CD8-positive, alpha-beta memory T cell (primary cell): ENCODE measurements around the gene BRIP1. TPM values are rescaled to one million over a fixed set of nuclear protein-coding genes. Genes with fewer than 3 reads are reported as not detected.

Experiments
- CTCF ChIA-PET: fragments of 350-600 bp; sonication (Branson Sonifier 250); formaldehyde crosslinking; loops from one replicate; lab custom pipeline; 2021; ENCODE audit warnings: antibody characterized with exemption; lab: Charles Lee
- POLR2A ChIA-PET: fragments of 350-600 bp; sonication (Branson Sonifier 250); formaldehyde crosslinking; loops from one replicate; lab custom pipeline; 2021; ENCODE audit warnings: antibody characterized with exemption; lab: Charles Lee
- DNase-seq, 5 donors: peaks; one replicate each; pipeline versions ENCODE4 v3.0.0 to v3.0.0-alpha.2; 2020 to 2022; ENCODE audit warnings: mixed read lengths in 1 of 5
- H3K27ac ChIP-seq: one replicate; pipeline ENCODE4 v1.7.0; 2013; ENCODE audit warnings: low read depth, mild to moderate bottlenecking, low read length, moderate library complexity
- H3K27me3 ChIP-seq: 2 replicates; pipeline ENCODE4 v1.7.0; 2013; ENCODE audit warnings: low read length, mild to moderate bottlenecking; ENCODE audit not compliant: insufficient read depth, poor library complexity, severe bottlenecking
- H3K36me3 ChIP-seq: 2 replicates; pipeline ENCODE4 v1.7.0; 2013; ENCODE audit warnings: mild to moderate bottlenecking, low read length, moderate library complexity; ENCODE audit not compliant: insufficient read depth
- H3K4me1 ChIP-seq: 2 replicates; pipeline ENCODE4 v1.7.0; 2013; ENCODE audit warnings: mild to moderate bottlenecking, low read length, moderate library complexity; ENCODE audit not compliant: insufficient read depth
- H3K4me3 ChIP-seq: 2 replicates; pipeline ENCODE4 v1.7.0; 2013; ENCODE audit warnings: mild to moderate bottlenecking, low read length
- H3K9me3 ChIP-seq: 2 replicates; pipeline ENCODE4 v1.7.0; 2013; ENCODE audit warnings: mild to moderate bottlenecking, low read length
- H3K27ac Mint-ChIP-seq, 8 donors: one replicate each; pipeline ENCODE4 v1.8.0; 2020 to 2021; ENCODE audit warnings: mixed read lengths in 8 of 8, mild to moderate bottlenecking in 6 of 8, inconsistent platforms in 3 of 8, moderate library complexity in 3 of 8
- H3K27me3 Mint-ChIP-seq, 2 donors: one replicate each; pipeline ENCODE4 v1.8.0; 2020 to 2021; ENCODE audit warnings: mixed read lengths in 2 of 2, mild to moderate bottlenecking in 1 of 2, moderate library complexity in 1 of 2
- H3K36me3 Mint-ChIP-seq, 3 donors: one replicate each; pipeline ENCODE4 v1.8.0; 2020 to 2021; ENCODE audit warnings: mixed read lengths in 3 of 3, inconsistent platforms in 1 of 3, mild to moderate bottlenecking in 1 of 3
- H3K4me1 Mint-ChIP-seq, 3 donors: one replicate each; pipeline ENCODE4 v1.8.0; 2020 to 2021; ENCODE audit warnings: mixed read lengths in 3 of 3, inconsistent platforms in 1 of 3, mild to moderate bottlenecking in 1 of 3
- H3K4me3 Mint-ChIP-seq, 7 donors: one replicate each; pipeline ENCODE4 v1.8.0; 2020 to 2021; ENCODE audit warnings: mixed read lengths in 7 of 7, mild to moderate bottlenecking in 6 of 7, moderate library complexity in 4 of 7, inconsistent platforms in 2 of 7
- H3K9me3 Mint-ChIP-seq, 5 donors: one replicate each; pipeline ENCODE4 v1.8.0; 2020 to 2022; ENCODE audit warnings: mixed read lengths in 5 of 5, mild to moderate bottlenecking in 3 of 5, moderate library complexity in 2 of 5, inconsistent platforms in 1 of 5
- polyA plus RNA-seq: library from polyadenylated mRNA; unstranded; fragments of 300-500 nt; fragmentation: Illumina TruSeq; gene quantifications from one replicate; pipeline ENCODE4 v1.2.3, GENCODE V29; 2021
- total RNA-seq, 2 experiments: library from RNA; stranded (reverse); gene quantifications; one replicate each; pipeline ENCODE4 v1.2.3, GENCODE V29; 2021

Gene BRIP1
- total and polyA plus RNA-seq, 3 experiments from 2014 or later: 0.86 to 11.7 (median 11.3) TPM

DNA sequence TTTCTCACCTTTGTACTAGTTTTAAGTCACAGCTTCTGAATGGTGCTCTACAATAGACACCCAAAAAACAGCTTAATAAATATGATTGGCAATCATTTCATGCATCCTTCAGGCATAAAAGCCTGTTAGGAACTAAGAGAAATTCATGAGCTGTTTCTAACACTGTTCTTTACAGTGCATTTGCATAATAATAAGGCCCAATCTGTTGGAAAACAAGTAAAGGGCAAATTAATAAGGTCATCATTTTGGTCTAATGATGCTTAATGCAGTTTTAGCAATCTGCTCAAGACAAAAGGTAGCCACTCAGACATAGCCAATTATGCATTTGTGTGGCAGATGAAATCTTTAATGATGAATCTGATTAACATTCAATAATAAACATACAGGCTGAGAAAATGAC is 216.8 kb downstream of the BRIP1 start:
- H3K27me3 Mint-ChIP-seq: peaks cover 7 to 39% of the 10 kb centered on the region in 2 donors
- CTCF ChIA-PET: interaction anchor here (1.2 kb wide), 1 partner anchor 13 kb away, joined by 3 read pairs; no protein-coding TSS in a partner anchor
- H3K4me3 Mint-ChIP-seq: no peak overlapping the region
- H3K36me3 Mint-ChIP-seq: no peaks in the 10 kb centered on the region
- H3K9me3 Mint-ChIP-seq: peaks cover 6 to 15% (median 12%) of the 10 kb centered on the region in 5 donors
- no peaks in the 10 kb centered on the region for H3K4me1 ChIP-seq
- H3K9me3 ChIP-seq: no peaks in the 10 kb centered on the region
- no peaks in the 10 kb centered on the region for H3K27me3 ChIP-seq
- H3K27ac ChIP-seq: no peak overlapping the region
- no peaks in the 10 kb centered on the region for H3K4me1 Mint-ChIP-seq
- no peak overlapping the region for H3K27ac Mint-ChIP-seq
- no peak overlapping the region for H3K4me3 ChIP-seq
- POLR2A ChIA-PET: no interaction called here
- H3K36me3 ChIP-seq: no peaks in the 10 kb centered on the region
- DNase-seq: no peak

DNA sequence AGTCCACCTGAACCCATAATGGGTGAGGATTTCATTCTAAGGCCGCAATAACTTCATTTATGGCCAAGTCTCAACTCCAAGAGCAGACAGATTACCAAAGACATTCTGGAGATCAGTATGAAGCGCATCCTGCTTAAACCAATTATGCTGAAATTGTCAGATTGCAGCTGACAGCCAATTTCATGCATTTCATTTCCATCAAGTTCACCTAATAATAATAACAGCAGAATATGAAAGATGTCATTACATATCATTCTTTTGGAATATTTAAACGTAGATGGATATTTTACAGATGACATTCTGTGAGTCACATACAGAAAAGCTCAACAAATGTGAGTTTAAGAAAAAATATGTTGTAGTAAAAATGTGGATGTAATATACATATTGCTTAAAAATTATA is 217.4 kb downstream of the BRIP1 start:
- H3K27me3 Mint-ChIP-seq: peaks cover 7 to 40% of the 10 kb centered on the region in 2 donors
- peaks cover 4 to 9% (median 9%) of the 10 kb centered on the region in 5 donors for H3K9me3 Mint-ChIP-seq
- no peaks in the 10 kb centered on the region for H3K4me1 Mint-ChIP-seq

DNA sequence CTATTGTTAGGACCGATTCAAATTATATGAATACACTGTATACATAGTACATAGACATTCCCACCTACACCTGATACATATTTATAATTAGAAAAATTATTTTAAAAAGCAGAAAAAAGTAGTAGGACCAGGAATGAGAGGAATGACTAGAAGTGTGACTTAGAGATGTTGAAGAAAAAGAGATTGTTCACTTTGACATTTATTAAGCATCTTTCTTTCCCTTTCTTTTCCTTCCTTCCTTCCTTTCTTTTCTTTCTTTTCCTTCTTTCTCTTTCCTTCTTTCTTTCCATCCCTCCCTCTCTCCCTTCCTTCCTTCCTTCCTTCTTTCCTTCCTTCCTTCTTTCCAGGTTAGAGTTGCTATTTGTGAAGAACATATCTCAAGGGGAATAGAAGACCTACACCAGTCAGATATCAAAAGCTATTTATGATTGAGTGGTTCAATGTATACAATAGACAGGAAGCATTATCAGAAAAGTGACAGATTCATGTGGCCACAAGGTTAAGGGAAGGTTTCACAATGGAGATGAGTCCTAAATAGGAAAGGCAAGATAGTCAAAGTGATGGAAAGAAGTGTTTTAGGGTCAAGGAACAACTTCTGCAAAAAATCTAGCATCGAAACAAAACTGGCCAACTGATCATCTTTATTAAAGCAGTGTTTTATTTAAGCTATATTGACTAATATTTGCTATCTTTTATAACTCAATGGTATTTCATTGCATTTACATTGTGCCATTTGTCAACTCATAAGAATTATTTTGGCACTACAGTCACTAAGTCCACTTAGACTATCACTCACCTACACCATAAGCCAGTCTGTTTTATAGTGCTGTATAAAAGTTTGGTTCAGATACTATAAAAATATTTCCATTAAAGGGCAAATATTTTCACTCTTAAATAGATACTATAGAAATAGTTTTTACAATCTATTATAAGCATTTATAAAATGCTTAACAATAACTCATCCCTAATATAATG is 218.2 kb downstream of the BRIP1 start:
- CTCF ChIA-PET: interaction anchor here (1.8 kb wide), 1 partner anchor 10 kb away, joined by 4 read pairs; no protein-coding TSS in a partner anchor
- POLR2A ChIA-PET: no interaction called here

More for the DNA sequence above, 217.4 kb downstream of the BRIP1 start:
- no peak overlapping the region for H3K4me3 Mint-ChIP-seq
- no peak for DNase-seq
- Histone ChIP-seq H3K36me3 (no peaks in the 10 kb centered on the region), H3K4me3 (no peak overlapping the region), H3K27ac (no peak overlapping the region), H3K9me3 (no peaks in the 10 kb centered on the region), H3K27me3 (no peaks in the 10 kb centered on the region), H3K4me1 (no peaks in the 10 kb centered on the region)
- ChIA-PET POLR2A (no interaction called here), CTCF (interaction anchor here (1.2 to 1.8 kb wide), 2 partner anchors 11 to 13 kb away, joined by 3 to 4 read pairs; no protein-coding TSS in a partner anchor)
- H3K27ac Mint-ChIP-seq: no peak overlapping the region
- no peaks in the 10 kb centered on the region for H3K36me3 Mint-ChIP-seq

DNA sequence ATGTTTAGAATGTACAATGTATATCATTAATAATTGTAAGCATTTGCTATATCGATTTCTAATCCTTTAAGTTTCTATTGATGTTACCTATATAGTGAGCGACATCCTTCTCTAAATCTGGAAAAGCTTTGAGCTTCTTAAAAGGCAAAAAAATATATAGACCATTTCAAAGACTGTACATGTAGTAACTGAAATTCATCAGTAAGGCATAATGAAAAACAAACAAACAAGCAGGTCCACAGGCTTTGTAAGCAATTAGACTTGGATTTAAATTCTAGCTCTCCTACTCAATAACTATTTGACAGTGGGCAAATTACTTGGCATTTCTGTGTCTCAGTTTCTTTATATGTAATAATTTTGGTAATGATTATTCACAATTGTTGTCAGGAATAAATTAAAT is 220.6 kb downstream of the BRIP1 start:
- CTCF ChIA-PET: no interaction called here
- no peaks in the 10 kb centered on the region for H3K9me3 ChIP-seq
- no peaks in the 10 kb centered on the region for H3K27me3 ChIP-seq
- Mint-ChIP-seq H3K27ac (no peak overlapping the region), H3K9me3 (no peaks in the 10 kb centered on the region), H3K4me3 (no peak overlapping the region), H3K4me1 (no peaks in the 10 kb centered on the region), H3K36me3 (no peaks in the 10 kb centered on the region), H3K27me3 (peaks cover 4 to 42% of the 10 kb centered on the region in 2 donors)
- DNase-seq: no peak
- no peak overlapping the region for H3K4me3 ChIP-seq
- POLR2A ChIA-PET: no interaction called here
- H3K36me3 ChIP-seq: no peaks in the 10 kb centered on the region
- no peaks in the 10 kb centered on the region for H3K4me1 ChIP-seq
- H3K27ac ChIP-seq: no peak overlapping the region

More for the DNA sequence above, 218.2 kb downstream of the BRIP1 start:
- Histone ChIP-seq H3K36me3 (no peaks in the 10 kb centered on the region), H3K4me3 (no peak overlapping the region), H3K4me1 (no peaks in the 10 kb centered on the region), H3K27me3 (no peaks in the 10 kb centered on the region), H3K27ac (no peak overlapping the region), H3K9me3 (no peaks in the 10 kb centered on the region)
- no peak for DNase-seq
- Mint-ChIP-seq H3K27me3 (peaks cover 6 to 38% of the 10 kb centered on the region in 2 donors), H3K27ac (no peak overlapping the region), H3K4me3 (no peak overlapping the region), H3K4me1 (no peaks in the 10 kb centered on the region), H3K9me3 (peaks cover 0 to 4% (median 4%) of the 10 kb centered on the region in 5 donors), H3K36me3 (no peaks in the 10 kb centered on the region)

DNA sequence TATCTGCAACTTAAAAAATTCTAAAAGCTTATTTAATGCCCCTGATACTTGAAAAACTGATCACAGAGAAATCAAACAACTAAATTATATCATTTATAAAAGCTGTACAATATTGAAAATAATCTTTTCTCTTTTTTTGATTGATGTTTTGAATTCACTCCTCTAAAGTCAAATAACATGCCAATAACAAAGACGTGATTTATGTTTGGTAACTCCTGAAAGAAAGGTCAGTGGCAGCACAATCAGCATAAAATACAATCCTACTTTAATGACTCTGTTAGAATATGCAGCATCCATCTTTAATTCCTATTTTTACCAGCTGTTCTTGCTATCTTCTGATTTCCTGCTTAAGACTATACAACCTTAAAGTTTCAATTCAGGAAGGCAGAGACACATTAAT is 221.6 kb downstream of the BRIP1 start:
- no peak overlapping the region for H3K4me3 ChIP-seq
- Mint-ChIP-seq H3K36me3 (no peaks in the 10 kb centered on the region), H3K4me3 (no peak overlapping the region), H3K9me3 (no peaks in the 10 kb centered on the region), H3K27me3 (peaks cover 5 to 43% of the 10 kb centered on the region in 2 donors), H3K27ac (no peak overlapping the region), H3K4me1 (no peaks in the 10 kb centered on the region)
- no peak for DNase-seq
- no peaks in the 10 kb centered on the region for H3K4me1 ChIP-seq
- no peaks in the 10 kb centered on the region for H3K9me3 ChIP-seq
- POLR2A ChIA-PET: no interaction called here
- H3K36me3 ChIP-seq: no peaks in the 10 kb centered on the region
- CTCF ChIA-PET: no interaction called here
- H3K27ac ChIP-seq: no peak overlapping the region
- H3K27me3 ChIP-seq: no peaks in the 10 kb centered on the region

DNA sequence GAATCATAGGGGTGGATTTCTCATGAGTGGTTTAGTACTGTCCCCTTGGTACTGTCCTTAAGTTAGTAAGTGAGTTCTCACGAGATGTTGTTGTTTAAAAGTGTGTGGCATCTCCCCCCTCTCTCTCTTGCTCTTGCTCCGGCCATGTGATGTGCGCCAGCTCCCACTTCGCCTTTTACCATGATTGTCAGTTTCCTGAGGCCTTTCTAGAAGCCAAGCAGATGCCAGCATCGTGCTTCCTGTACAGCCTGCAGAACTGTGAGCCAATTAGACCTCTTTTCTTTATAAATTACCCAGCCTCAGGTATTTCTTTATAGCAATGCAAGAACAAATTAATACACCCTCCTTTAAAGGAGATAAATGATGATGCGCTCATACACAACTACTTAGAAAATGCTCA is 222.2 kb downstream of the BRIP1 start:
- Mint-ChIP-seq H3K27ac (no peak overlapping the region), H3K4me3 (no peak overlapping the region), H3K9me3 (no peaks in the 10 kb centered on the region), H3K36me3 (no peaks in the 10 kb centered on the region), H3K27me3 (peaks cover 6 to 44% of the 10 kb centered on the region in 2 donors), H3K4me1 (no peaks in the 10 kb centered on the region)
- no peak for DNase-seq
- Histone ChIP-seq H3K4me1 (no peaks in the 10 kb centered on the region), H3K27ac (no peak overlapping the region), H3K4me3 (no peak overlapping the region), H3K36me3 (no peaks in the 10 kb centered on the region), H3K9me3 (no peaks in the 10 kb centered on the region), H3K27me3 (no peaks in the 10 kb centered on the region)
- POLR2A ChIA-PET: no interaction called here
- CTCF ChIA-PET: no interaction called here

DNA sequence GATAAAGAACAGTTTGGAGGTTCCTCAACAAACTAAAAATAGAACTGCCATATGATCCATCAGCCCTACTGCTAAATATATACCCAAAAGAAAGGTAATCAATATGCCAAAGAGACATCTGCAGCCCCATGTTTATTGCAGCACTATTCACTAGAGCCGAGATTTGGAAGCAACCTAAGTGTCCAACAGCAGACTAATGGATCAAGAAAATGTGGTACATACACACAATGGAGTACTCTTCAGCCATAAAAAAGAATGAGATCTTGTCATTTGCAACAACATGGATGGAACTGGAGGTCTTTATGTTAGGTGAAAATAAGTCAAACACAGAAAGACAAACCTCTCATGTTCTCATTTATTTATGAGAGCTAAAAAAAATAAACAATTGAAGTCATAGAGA is 223.5 kb downstream of the BRIP1 start:
- no peak overlapping the region for H3K27ac ChIP-seq
- no peaks in the 10 kb centered on the region for H3K27me3 ChIP-seq
- no peak for DNase-seq
- H3K36me3 ChIP-seq: no peaks in the 10 kb centered on the region
- Mint-ChIP-seq H3K4me1 (no peaks in the 10 kb centered on the region), H3K36me3 (no peaks in the 10 kb centered on the region), H3K27me3 (peaks cover 14 to 53% of the 10 kb centered on the region in 2 donors), H3K4me3 (no peak overlapping the region), H3K27ac (no peak overlapping the region), H3K9me3 (peaks cover 0 to 11% (median 8%) of the 10 kb centered on the region in 5 donors)
- H3K4me3 ChIP-seq: no peak overlapping the region
- H3K9me3 ChIP-seq: no peaks in the 10 kb centered on the region
- no peaks in the 10 kb centered on the region for H3K4me1 ChIP-seq
- POLR2A ChIA-PET: interaction anchor here (0.8 kb wide), 1 partner anchor 426 kb away, joined by 3 read pairs; no protein-coding TSS in a partner anchor
- CTCF ChIA-PET: no interaction called here

DNA sequence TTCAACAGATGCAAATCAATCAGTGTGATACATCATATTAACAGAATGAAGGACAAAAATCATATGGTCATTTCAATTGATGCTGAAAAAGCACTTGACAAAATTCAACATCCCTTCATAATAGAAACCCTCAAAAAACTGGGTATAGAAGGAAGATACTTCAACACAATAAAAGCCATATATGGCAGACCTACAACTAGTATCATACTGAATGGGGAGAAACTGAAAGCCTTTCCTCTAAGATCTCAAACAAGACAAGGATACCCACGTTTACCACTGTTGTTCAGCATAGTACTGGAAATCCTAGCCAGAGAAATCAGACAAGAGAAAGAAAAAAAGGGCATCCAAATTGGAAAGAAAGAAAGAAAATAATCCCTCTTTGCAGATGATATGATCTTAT is 225.2 kb downstream of the BRIP1 start:
- Histone ChIP-seq H3K4me3 (no peak overlapping the region), H3K4me1 (no peaks in the 10 kb centered on the region), H3K27ac (no peak overlapping the region), H3K9me3 (no peaks in the 10 kb centered on the region), H3K36me3 (no peaks in the 10 kb centered on the region), H3K27me3 (no peaks in the 10 kb centered on the region)
- no peak overlapping the region for H3K27ac Mint-ChIP-seq
- ChIA-PET POLR2A (no interaction called here), CTCF (no interaction called here)
- H3K27me3 Mint-ChIP-seq: peaks cover 19 to 56% of the 10 kb centered on the region in 2 donors
- H3K4me1 Mint-ChIP-seq: no peaks in the 10 kb centered on the region
- H3K4me3 Mint-ChIP-seq: no peak overlapping the region
- DNase-seq: no peak
- no peaks in the 10 kb centered on the region for H3K36me3 Mint-ChIP-seq
- peaks cover 0 to 11% (median 8%) of the 10 kb centered on the region in 5 donors for H3K9me3 Mint-ChIP-seq
